IMR-90 (cell line): ENCODE data around the gene CDK5RAP2. TPM values are rescaled to one million over a fixed set of nuclear protein-coding genes. Genes with fewer than 3 reads are reported as not detected.

Experiments used
- ATAC-seq: fragments of 200-7000 bp; cut with Tn5 transposase; 2 replicates; pipeline ENCODE4 v1.9.1; 2020; ENCODE audit warnings: low read depth, mild to moderate bottlenecking, moderate library complexity
- BruUV-seq: library from RNA; stranded (reverse); fragments of 400-500 nt; replicated peaks from 2 replicates; lab custom pipeline; 2021; lab: Mats Ljungman, UMichigan
- CTCF ChIA-PET: fragments of 300-600 bp; formaldehyde crosslinking; extraction: SDS; loops from one replicate; lab custom pipeline; 2021; ENCODE audit warnings: antibody characterized with exemption; lab: Yijun Ruan, JAX
- POLR2A ChIA-PET: fragments of 300-600 bp; sonication (Branson Sonifier 250); formaldehyde crosslinking; loops from one replicate; lab custom pipeline; 2022; ENCODE audit warnings: antibody characterized with exemption; ENCODE audit not compliant: unreplicated experiment; lab: Charles Lee
- DNase-seq: peaks from one replicate; pipeline ENCODE4 v3.0.0; 2013
- H2AFZ ChIP-seq: replicated peaks from 2 replicates; pipeline ENCODE3; 2013; ENCODE audit warnings: low read length, mild to moderate bottlenecking; ENCODE audit not compliant: poor library complexity
- H2AK5ac ChIP-seq: 2 replicates; pipeline ENCODE4 v1.6.1; 2013; ENCODE audit warnings: low read depth, low read length, inconsistent platforms
- H2AK9ac ChIP-seq: replicated peaks from 2 replicates; pipeline ENCODE3; 2013; ENCODE audit warnings: mild to moderate bottlenecking, low read depth, low read length, moderate library complexity; ENCODE audit not compliant: poor library complexity
- H2BK120ac ChIP-seq: 2 replicates; pipeline ENCODE4 v1.6.1; 2013; ENCODE audit warnings: low read depth, low read length, inconsistent platforms
- H2BK15ac ChIP-seq: 3 replicates; pipeline ENCODE4 v1.6.1; 2013; ENCODE audit warnings: low read depth, low read length, inconsistent platforms
- H2BK20ac ChIP-seq: 2 replicates; pipeline ENCODE4 v1.6.1; 2013; ENCODE audit warnings: low read depth, mild to moderate bottlenecking, inconsistent platforms, low read length, moderate library complexity
- H2BK5ac ChIP-seq: 2 replicates; pipeline ENCODE4 v1.6.1; 2013; ENCODE audit warnings: mild to moderate bottlenecking, low read depth, low read length, inconsistent platforms; ENCODE audit not compliant: poor library complexity, severe bottlenecking
- H3K14ac ChIP-seq: replicated peaks from 2 replicates; pipeline ENCODE4 v1.6.1; 2013; ENCODE audit warnings: low read depth, low read length, inconsistent platforms
- H3K18ac ChIP-seq: 2 replicates; pipeline ENCODE4 v1.6.1; 2013; ENCODE audit warnings: low read depth, low read length, control low read depth
- H3K23ac ChIP-seq: 2 replicates; pipeline ENCODE4 v1.6.1; 2013; ENCODE audit warnings: low read depth, low read length, inconsistent platforms
- H3K27ac ChIP-seq: 2 replicates; pipeline ENCODE4 v1.5.1; 2013; ENCODE audit warnings: mild to moderate bottlenecking, control low read depth, low read length; ENCODE audit not compliant: insufficient read depth
- H3K27me3 ChIP-seq: 2 replicates; pipeline ENCODE4 v1.6.1; 2013; ENCODE audit warnings: low read length; ENCODE audit not compliant: control insufficient read depth, insufficient read depth
- H3K36me3 ChIP-seq: 2 replicates; pipeline ENCODE4 v1.6.1; 2013; ENCODE audit warnings: low read length, mixed read lengths; ENCODE audit not compliant: control insufficient read depth, insufficient read depth
- H3K4ac ChIP-seq: 2 replicates; pipeline ENCODE4 v1.6.1; 2013; ENCODE audit warnings: low read depth, low read length, inconsistent platforms
- H3K4me1 ChIP-seq: 2 replicates; pipeline ENCODE4 v1.6.1; 2013; ENCODE audit warnings: low read length, mixed read lengths; ENCODE audit not compliant: control insufficient read depth, insufficient read depth
- H3K4me2 ChIP-seq: 2 replicates; pipeline ENCODE4 v1.6.1; 2013; ENCODE audit warnings: low read depth, mild to moderate bottlenecking, control low read depth, low read length, moderate library complexity
- H3K4me3 ChIP-seq: 2 replicates; pipeline ENCODE4 v1.5.1; 2013; ENCODE audit warnings: low read depth, mild to moderate bottlenecking, control low read depth, low read length, moderate library complexity; ENCODE audit not compliant: insufficient read depth
- H3K56ac ChIP-seq: 2 replicates; pipeline ENCODE4 v1.6.1; 2013; ENCODE audit warnings: low read length, inconsistent platforms; ENCODE audit not compliant: insufficient read depth; ENCODE audit errors: extremely low read depth
- H3K79me1 ChIP-seq, 2 experiments: 2 replicates each; pipeline ENCODE4 v1.6.1; 2013; ENCODE audit warnings: low read length in 2 of 2, inconsistent platforms in 1 of 2, low read depth in 1 of 2
- H3K9ac ChIP-seq: 2 replicates; pipeline ENCODE4 v1.6.1; 2013; ENCODE audit warnings: low read depth, low read length, control low read depth
- H3K9me1 ChIP-seq: 2 replicates; pipeline ENCODE4 v1.6.1; 2013; ENCODE audit warnings: low read length, inconsistent platforms; ENCODE audit not compliant: insufficient read depth
- H3K9me3 ChIP-seq: 2 replicates; pipeline ENCODE4 v1.6.1; 2013; ENCODE audit warnings: low read length; ENCODE audit not compliant: control insufficient read depth, insufficient read depth
- H4K20me1 ChIP-seq: 2 replicates; pipeline ENCODE4 v1.6.1; 2013; ENCODE audit warnings: low read length, inconsistent platforms; ENCODE audit not compliant: insufficient read depth
- H4K5ac ChIP-seq: 2 replicates; pipeline ENCODE4 v1.6.1; 2013; ENCODE audit warnings: mild to moderate bottlenecking, low read depth, low read length, control low read depth
- H4K8ac ChIP-seq, 2 experiments: 2 replicates each; pipeline ENCODE4 v1.6.1; 2013; ENCODE audit warnings: low read depth in 2 of 2, low read length in 2 of 2, control low read depth in 1 of 2, inconsistent platforms in 1 of 2
- H4K91ac ChIP-seq: 2 replicates; pipeline ENCODE4 v1.6.1; 2013; ENCODE audit warnings: low read depth, low read length, inconsistent platforms; ENCODE audit not compliant: insufficient read depth
- CHD1 ChIP-seq: IDR thresholded peaks from 2 replicates; pipeline ENCODE4 v1.6.1; 2012; ENCODE audit warnings: low read depth, low read length, improper control_type of control experiment
- ELK1 ChIP-seq: fragments of 150-350 bp; IDR thresholded peaks from 2 replicates; pipeline ENCODE4 v1.6.1; 2016; ENCODE audit warnings: low read depth, mild to moderate bottlenecking, low read length, moderate library complexity, borderline replicate concordance
- POLR2A ChIP-seq: IDR thresholded peaks from 2 replicates; pipeline ENCODE4 v1.6.1; 2012; ENCODE audit warnings: mild to moderate bottlenecking, low read depth, low read length
- WGBS, 2 experiments: methylation state at CpG; one replicate each; pipeline versions ENCODE4 v1.1.5 to v1.1.7; 2013; ENCODE audit warnings: missing lambda C conversion rate in 2 of 2; ENCODE audit not compliant: insufficient read length in 1 of 2; ENCODE audit errors: extremely low coverage in 2 of 2; 5-methylcytosine and 5-hydroxymethylcytosine counted together
- dilution Hi-C: fragments of 300-500 bp; cut with HindIII; formaldehyde crosslinking; loops from one replicate; pipeline ENCODE4 v1.14.3; 2018; ENCODE audit warnings: low sequenced_read_pairs; ENCODE audit not compliant: unreplicated experiment
- in situ Hi-C: fragments of 300-500 bp; cut with MboI; formaldehyde crosslinking; loops from 3 replicates; pipeline ENCODE4 v1.14.3; 2019; ENCODE audit warnings: low sequenced_read_pairs, inconsistent platforms, mixed read lengths
- intact Hi-C: fragments of 100-400 bp; cut with micrococcal nuclease; formaldehyde crosslinking; loops from 2 replicates; pipeline ENCODE4 v1.10.0; 2022
- polyA plus RNA-seq, 3 experiments: library from polyadenylated mRNA; depleted of rRNA; stranded (reverse); fragments of >200 nt; gene quantifications; 2 replicates each; pipeline ENCODE4 v1.2.3, GENCODE V29; 2012; ENCODE audit warnings: low replicate concordance in 1 of 3
- total RNA-seq: library from RNA; depleted of rRNA; stranded (reverse); fragments of >200 nt; gene quantifications from 2 replicates; pipeline ENCODE4 v1.2.3, GENCODE V29; 2012

The CDK5RAP2 gene
- total and polyA plus RNA-seq, 2 of the 4 experiments (the other 2 are of a cell fraction): 29.5 to 31.7 TPM

- no peak overlapping the region for H3K14ac ChIP-seq
- dilution Hi-C loops: no loop called here
- no peak overlapping the region for H3K4me2 ChIP-seq
Measured at GRCh38 chr9:120536094-120536493, 43.9 kb downstream of the CDK5RAP2 start.

More at GRCh38 chr9:120536094-120536493, 43.9 kb downstream of the CDK5RAP2 start:
- Histone ChIP-seq H2BK120ac (no peak overlapping the region), H2BK20ac (no peak overlapping the region), H3K27me3 (no peaks in the 10 kb centered on the region), H2AFZ (no peak overlapping the region), H2BK15ac (no peak overlapping the region), H3K9me3 (no peaks in the 10 kb centered on the region), H4K91ac (no peak overlapping the region), H3K9ac (no peak overlapping the region), H3K27ac (no peak overlapping the region), H2AK9ac (no peak overlapping the region), H3K9me1 (peaks cover 2% of the 10 kb centered on the region; the same call in 1 of the 2 replicates), H3K4ac (no peak overlapping the region), H3K23ac (no peak overlapping the region), H3K4me1 (no peaks in the 10 kb centered on the region), H4K5ac (no peak overlapping the region), H4K20me1 (no peaks in the 10 kb centered on the region), H2AK5ac (no peak overlapping the region), H3K4me3 (no peak overlapping the region), H3K36me3 (peaks cover 17% of the 10 kb centered on the region), H3K18ac (no peak overlapping the region), H2BK5ac (no peak overlapping the region), H3K56ac (no peak overlapping the region), H3K79me1 (peaks cover 3 to 8% of the 10 kb centered on the region in 2 experiments; a peak in 3 of 4 replicates), H4K8ac (no peak overlapping the region)
- DNase-seq: no peak
- no peak for TF ChIP-seq CHD1
- no peak for TF ChIP-seq POLR2A
- no peak for TF ChIP-seq ELK1
- POLR2A ChIA-PET: no interaction called here
- in situ Hi-C loops (no loop called here), intact Hi-C loops (no loop called here)
- BruUV-seq: no TSS peak
- ATAC-seq: no peak
- WGBS, 2 experiments: 100% methylated on average over 3 of the region's 6 CpGs; no CpG with 5 or more reads in 1 of the 2 experiments
- CTCF ChIA-PET: no interaction called here
